Erythroblast (primary cell): ENCODE measurements around the gene DNASE1L1.

ENCODE experiments used
- GATA1 ChIP-seq: IDR thresholded peaks from 2 replicates; pipeline ENCODE4 v1.6.1; 2011; ENCODE audit warnings: low read depth, mild to moderate bottlenecking, control low read depth, low read length, moderate library complexity
- POLR2A ChIP-seq: IDR thresholded peaks from 2 replicates; pipeline ENCODE4 v1.6.1; 2011; ENCODE audit warnings: mild to moderate bottlenecking, low read length

DNA sequence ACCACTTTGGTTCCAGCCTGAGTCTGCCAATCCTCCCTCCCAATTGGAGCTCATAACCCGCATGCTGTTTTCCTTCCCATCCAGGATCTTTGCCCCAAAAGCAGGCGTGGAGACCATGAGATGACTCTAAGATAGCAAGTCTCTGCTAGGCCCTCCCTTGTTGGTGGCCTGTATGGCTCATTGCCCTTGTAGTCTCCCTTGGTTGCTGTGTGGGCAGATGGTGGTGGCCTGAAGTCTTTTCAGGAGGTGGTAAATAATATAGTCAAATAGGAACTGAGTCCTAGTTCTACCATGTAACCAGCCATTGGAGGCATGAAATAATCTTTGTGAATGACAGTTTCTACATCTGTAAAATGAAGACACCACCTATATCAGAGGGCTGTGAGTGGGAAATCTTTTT, 20.7 kb upstream of the DNASE1L1 start:
- TF ChIP-seq POLR2A (no peak), GATA1 (no peak)
